Measurements from ENCODE around the gene ARHGAP33.

DNA sequence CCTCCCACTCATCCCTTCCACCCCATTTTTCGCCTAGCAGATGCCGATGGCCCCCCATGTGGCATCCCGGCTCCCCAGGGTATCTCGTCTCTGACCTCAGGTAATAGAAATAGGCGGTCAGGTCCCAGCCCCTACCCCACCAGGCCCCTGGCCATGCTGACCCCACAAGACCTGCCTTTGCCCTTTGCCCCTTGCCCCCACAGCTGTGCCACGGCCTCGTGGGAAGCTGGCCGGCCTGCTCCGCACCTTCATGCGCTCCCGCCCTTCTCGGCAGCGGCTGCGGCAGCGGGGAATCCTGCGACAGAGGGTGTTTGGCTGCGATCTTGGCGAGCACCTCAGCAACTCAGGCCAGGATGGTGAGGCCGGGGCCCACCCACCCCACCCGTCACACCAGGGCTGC, 5.4 kb downstream of the ARHGAP33 start:
- TF ChIP-seq, protein P1, sequence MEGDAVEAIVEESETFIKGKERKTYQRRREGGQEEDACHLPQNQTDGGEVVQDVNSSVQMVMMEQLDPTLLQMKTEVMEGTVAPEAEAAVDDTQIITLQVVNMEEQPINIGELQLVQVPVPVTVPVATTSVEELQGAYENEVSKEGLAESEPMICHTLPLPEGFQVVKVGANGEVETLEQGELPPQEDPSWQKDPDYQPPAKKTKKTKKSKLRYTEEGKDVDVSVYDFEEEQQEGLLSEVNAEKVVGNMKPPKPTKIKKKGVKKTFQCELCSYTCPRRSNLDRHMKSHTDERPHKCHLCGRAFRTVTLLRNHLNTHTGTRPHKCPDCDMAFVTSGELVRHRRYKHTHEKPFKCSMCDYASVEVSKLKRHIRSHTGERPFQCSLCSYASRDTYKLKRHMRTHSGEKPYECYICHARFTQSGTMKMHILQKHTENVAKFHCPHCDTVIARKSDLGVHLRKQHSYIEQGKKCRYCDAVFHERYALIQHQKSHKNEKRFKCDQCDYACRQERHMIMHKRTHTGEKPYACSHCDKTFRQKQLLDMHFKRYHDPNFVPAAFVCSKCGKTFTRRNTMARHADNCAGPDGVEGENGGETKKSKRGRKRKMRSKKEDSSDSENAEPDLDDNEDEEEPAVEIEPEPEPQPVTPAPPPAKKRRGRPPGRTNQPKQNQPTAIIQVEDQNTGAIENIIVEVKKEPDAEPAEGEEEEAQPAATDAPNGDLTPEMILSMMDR (IDR thresholded peaks at IDR 0.05; ENCODE audit: borderline replicate concordance, extremely low read depth, low read length, poor library complexity, severe bottlenecking): no peak
- TF ChIP-seq EZH2 (IDR thresholded peaks at IDR 0.05; ENCODE audit: borderline replicate concordance, low read depth, low read length, severe bottlenecking): no peak

Data from DND-41 (cell line).